Measurements from ENCODE around the gene CA10. TPM values are rescaled to one million over a fixed set of nuclear protein-coding genes. Genes with fewer than 3 reads are reported as not detected.

Gene CA10
- total RNA-seq, 4 donors from 2014 or later = not detected

DNA sequence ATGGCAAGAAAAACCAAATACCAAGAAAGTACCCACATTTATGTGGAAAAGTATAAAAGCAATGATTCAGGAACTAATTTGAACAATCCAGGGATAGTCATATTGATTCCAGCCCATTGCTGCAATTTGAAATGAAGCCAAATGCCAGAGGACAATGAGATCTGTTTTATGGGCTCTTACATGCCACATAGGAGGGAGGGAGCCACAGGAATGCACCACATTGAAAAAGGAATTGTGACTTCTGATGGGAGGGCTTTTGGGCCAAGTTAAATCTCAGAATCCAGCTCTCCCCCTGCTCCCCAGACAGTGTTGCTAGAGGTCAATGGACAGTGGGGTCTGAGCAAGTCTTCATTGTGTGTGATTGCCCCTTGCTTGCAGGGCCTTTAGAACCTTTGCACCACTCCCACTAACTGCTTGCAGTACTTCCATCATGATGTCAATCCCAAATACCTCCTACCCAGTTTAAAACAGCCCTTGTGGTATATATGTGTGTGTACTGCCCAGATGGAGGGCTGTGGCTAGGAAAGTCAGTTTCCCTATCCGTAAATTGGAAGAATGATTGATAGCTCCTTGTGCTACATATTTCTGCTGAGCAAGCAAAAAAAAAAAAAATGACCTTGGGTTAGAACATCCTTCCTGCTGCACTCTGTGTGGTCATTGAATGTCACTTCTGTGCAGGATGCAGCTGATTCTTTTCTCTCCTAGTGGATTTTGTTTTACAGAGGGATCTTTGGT lies 491.4 kb downstream of the CA10 start:
- no peak for ATAC-seq (ENCODE audit: low FRiP score)
- TF ChIP-seq, protein P1, sequence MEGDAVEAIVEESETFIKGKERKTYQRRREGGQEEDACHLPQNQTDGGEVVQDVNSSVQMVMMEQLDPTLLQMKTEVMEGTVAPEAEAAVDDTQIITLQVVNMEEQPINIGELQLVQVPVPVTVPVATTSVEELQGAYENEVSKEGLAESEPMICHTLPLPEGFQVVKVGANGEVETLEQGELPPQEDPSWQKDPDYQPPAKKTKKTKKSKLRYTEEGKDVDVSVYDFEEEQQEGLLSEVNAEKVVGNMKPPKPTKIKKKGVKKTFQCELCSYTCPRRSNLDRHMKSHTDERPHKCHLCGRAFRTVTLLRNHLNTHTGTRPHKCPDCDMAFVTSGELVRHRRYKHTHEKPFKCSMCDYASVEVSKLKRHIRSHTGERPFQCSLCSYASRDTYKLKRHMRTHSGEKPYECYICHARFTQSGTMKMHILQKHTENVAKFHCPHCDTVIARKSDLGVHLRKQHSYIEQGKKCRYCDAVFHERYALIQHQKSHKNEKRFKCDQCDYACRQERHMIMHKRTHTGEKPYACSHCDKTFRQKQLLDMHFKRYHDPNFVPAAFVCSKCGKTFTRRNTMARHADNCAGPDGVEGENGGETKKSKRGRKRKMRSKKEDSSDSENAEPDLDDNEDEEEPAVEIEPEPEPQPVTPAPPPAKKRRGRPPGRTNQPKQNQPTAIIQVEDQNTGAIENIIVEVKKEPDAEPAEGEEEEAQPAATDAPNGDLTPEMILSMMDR (IDR thresholded peaks at IDR 0.05) = no peak
- no peak for DNase-seq (ENCODE audit: low spot score)

DNA sequence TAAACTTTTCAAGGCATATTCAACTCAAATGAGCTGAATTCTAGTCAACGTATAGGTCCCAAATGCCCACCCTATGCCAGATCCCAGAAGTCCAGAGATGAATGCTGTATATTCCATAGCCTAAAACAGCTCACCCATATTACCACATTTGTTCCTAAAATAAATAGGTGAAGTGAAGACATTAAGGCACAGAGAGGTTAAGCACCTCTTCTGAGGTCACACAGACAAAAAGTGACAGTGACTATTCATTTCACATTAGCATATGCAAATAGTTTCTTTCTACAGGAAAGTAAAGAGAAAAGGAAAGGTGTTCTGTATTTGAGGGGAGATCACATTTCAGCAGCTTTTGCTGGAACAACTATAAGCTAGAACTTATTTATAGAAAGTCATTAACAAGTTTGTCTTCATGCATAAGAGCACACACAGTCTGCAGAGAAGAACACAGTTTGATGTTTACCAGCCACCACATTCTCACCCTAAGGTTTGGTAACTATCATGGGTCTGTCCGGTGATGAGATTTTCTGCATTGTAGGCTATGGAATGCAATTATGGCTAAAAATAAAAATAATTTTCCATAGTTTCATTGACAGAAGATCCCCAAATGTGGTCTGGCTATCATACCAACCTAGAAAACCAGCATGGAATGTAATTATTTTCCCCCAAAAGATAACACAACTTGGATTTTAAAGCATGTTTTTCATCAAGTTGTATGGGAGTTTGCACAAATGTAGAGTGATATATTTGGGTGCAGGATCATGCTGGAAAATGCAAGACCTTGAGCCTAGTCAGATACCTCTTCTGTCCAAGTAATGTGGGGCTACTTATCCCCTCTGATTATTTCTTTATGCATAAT lies 496.1 kb downstream of the CA10 start:
- DNase-seq (ENCODE audit: low spot score) = no peak
- TF ChIP-seq, protein P1 (IDR thresholded peaks at IDR 0.05) = no peak
- no peak for ATAC-seq (ENCODE audit: low FRiP score)

DNA sequence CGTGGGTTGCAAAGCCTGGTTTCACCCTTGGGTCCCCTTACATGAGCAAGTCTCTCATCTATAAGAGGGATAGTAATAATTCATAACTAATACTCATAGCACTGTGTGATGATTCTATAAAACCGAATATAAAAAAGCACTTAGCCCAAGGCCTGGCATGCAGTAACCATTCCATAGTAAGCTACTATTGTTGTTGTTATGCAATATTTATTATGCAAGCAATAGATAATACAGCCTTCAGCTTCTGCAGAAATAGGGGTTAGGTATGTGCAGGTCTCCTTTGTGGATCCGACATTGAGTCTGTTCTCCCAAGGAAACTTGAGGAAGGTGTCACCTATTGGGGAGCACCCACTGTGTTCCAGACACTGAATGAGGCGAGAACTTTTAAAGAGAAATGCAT lies 497.1 kb downstream of the CA10 start:
- TF ChIP-seq, protein P1 (IDR thresholded peaks at IDR 0.05) = no peak
- ATAC-seq (ENCODE audit: low FRiP score) (no peak), DNase-seq (ENCODE audit: low spot score) (no peak)

DNA sequence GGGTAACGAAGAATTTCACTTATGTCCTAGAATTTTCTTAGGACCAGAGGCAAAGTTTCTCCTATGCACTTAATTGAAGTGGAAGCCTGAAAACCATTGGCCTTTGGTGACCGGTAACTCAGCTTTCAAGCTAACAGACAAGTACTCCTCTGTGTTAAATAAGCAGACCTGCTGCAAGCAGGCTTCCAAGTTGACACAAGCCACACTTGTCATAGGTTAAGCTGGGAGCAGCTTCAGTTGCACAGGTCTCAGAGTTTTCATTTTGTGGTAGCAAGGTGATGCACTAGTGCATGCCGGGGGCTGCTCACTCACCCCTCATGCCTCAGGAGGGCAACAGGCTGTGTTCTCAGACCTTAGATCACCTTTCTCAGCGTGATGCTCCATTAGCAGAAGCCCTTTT lies 498.2 kb downstream of the CA10 start:
- TF ChIP-seq, protein P1 (IDR thresholded peaks at IDR 0.05) = no peak
- ATAC-seq (ENCODE audit: low FRiP score) = no peak
- DNase-seq (ENCODE audit: low spot score) = no peak

DNA sequence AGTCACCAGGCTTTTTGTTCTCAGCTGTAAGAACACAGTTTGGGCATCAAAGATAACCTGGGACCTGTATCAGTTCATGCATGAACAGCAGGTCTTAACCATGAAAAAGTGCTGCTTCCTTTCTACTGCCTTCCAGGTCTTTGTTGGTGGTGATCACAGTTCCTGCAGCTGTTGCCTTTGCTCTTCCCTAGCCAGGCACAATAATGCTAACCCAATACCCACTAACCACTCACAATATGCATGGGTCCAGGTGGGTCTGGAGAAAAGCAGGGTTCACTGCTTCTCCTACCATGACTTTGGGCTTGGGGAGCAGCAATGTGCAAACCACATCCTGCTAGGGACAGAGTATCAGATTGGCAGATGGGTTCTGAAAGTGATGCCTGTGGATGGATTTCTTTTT lies 501.3 kb downstream of the CA10 start:
- no peak for DNase-seq (ENCODE audit: low spot score)
- TF ChIP-seq, protein P1 (IDR thresholded peaks at IDR 0.05) = no peak
- no peak for ATAC-seq (ENCODE audit: low FRiP score)

DNA sequence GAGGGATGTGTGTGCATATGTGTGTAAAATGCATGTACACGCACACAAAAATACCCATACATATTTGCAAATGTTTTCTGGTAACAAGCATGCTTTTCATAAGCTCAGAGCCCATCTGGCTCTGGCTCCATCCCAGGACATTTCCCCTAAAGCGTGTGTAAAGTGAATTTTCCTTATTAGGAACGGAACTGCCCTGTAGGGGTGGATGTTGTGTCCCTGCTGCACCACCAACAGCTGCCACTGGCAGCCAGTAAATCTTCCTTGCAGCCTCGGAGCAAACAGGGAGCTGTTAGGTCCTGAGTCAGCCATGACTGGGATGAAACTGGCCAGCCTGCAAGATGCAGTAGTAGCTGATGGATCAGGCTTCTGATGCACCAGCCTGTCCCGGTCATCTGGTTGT lies 504.6 kb downstream of the CA10 start:
- ATAC-seq (ENCODE audit: low FRiP score) (no peak), DNase-seq (ENCODE audit: low spot score) (no peak)
- TF ChIP-seq, protein P1 (IDR thresholded peaks at IDR 0.05) = no peak
